ENCODE measurements around the gene LPAR6. TPM values are rescaled to one million over a fixed set of nuclear protein-coding genes. Genes with fewer than 3 reads are reported as not detected.
A peak's percentile ranks its signal among the peaks of the same experiment; 100 is the strongest.

The LPAR6 gene
- total and polyA plus RNA-seq, 8 donors, result 1.9 to 16.0 (median 6.6) TPM

DNA sequence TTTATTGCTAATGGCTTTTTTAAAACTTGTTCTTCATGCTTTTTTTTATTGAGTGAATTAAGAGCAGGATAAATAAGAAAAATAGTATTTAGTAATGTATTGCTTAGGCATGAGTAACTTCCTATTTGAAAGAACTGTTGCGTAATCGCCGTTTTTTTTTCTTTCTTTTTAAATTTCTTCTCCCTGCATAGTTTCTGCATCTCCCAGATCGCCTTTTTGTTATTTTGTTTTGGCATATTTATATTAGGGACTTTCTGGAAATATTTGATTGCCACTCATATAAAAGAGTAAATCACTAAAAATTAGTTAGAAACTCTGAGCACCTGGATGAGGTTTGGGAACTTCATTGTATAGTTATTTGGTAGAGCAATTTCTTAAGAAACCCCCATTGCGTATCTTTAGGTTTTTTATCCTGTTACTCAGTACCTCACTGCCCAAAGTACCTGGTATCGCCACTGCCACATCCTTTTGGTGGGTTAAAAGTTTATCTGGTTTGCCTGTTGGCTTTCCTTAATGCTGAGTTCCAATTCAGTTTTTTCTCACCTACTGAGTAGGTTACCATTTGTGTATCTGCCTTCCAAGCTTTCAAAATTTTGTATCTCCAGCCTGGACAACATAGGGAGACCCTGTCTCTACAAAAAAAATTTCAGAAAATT lies 36.2 kb upstream of the LPAR6 start:
- ATAC-seq, result peak in 2 of 4 donors; percentile 35 to 54
- no peaks in the 10 kb centered on the region for H3K9me3 ChIP-seq
- no peaks in the 10 kb centered on the region for H3K4me1 ChIP-seq
- H3K27me3 ChIP-seq, result no peaks in the 10 kb centered on the region
- no peak overlapping the region for H3K4me3 ChIP-seq
- H3K27ac ChIP-seq, result no peak overlapping the region
- DNase-seq, result no peak
- TF ChIP-seq CTCF (IDR thresholded peaks at IDR 0.05), result no peak
- 57 to 65% methylated on average over 6 of the region's 6 CpGs for WGBS, 2 donors
- intact Hi-C loops (cut with DNase I), result no loop called here
- no peak for FAIRE-seq
- no peaks in the 10 kb centered on the region for H3K36me3 ChIP-seq

DNA sequence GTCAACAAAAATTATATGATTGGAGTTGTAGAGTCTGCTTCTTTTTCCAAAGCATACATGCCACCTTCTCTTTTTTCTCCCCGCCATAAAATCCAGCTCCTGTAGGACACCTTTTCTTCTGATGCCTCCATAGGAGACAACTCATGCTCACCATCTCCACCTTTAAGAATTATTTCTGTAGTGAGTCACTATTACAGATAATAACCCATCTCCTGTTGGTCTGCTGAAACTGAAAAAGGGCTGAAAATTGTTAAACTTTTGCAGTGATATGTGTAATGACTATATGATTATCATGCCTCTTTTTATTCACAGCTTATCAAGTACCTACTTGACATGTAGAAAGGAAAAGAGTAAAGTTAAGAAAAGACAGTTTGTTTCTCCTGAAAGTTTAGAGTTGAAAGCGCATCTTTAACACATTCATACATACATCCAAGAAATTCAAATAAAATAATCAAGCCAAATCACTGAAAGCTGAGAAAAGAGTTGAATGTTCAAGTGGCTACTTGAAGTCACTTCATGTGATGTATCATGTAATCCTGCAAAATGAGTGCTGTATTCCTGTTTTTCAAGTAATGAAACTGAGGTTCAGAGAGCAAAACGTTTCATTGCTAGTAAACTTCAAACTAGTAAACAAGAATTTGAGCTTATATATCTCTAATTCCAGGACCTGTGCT lies 35.5 kb upstream of the LPAR6 start:
- no peak for TF ChIP-seq CTCF (IDR thresholded peaks at IDR 0.05)
- no peak overlapping the region for H3K4me3 ChIP-seq
- FAIRE-seq (no peak), DNase-seq (no peak), ATAC-seq (peak in 1 of 4 donors; percentile 20)
- H3K36me3 ChIP-seq, result no peaks in the 10 kb centered on the region
- no peaks in the 10 kb centered on the region for H3K9me3 ChIP-seq
- intact Hi-C loops (cut with DNase I), result no loop called here
- H3K4me1 ChIP-seq, result no peaks in the 10 kb centered on the region
- WGBS, 2 donors, result 73% methylated on average over 3 of the region's 3 CpGs
- H3K27ac ChIP-seq, result no peak overlapping the region
- H3K27me3 ChIP-seq, result no peaks in the 10 kb centered on the region

- WGBS, 2 donors, result 94 to 97% methylated on average over 1 of the region's 1 CpG
- ATAC-seq (peak in 2 of 4 donors; percentile 32 to 56), DNase-seq (no peak), FAIRE-seq (no peak)
- TF ChIP-seq CTCF (IDR thresholded peaks at IDR 0.05), result no peak
- H3K27ac ChIP-seq, result no peak overlapping the region
- intact Hi-C loops (cut with DNase I), result no loop called here
- H3K4me1 ChIP-seq, result no peaks in the 10 kb centered on the region
- no peaks in the 10 kb centered on the region for H3K36me3 ChIP-seq
- no peak overlapping the region for H3K4me3 ChIP-seq
- no peaks in the 10 kb centered on the region for H3K9me3 ChIP-seq
- no peaks in the 10 kb centered on the region for H3K27me3 ChIP-seq
Measured at GRCh38 chr13:48446464-48446863, 33.6 kb upstream of the LPAR6 start.

DNA sequence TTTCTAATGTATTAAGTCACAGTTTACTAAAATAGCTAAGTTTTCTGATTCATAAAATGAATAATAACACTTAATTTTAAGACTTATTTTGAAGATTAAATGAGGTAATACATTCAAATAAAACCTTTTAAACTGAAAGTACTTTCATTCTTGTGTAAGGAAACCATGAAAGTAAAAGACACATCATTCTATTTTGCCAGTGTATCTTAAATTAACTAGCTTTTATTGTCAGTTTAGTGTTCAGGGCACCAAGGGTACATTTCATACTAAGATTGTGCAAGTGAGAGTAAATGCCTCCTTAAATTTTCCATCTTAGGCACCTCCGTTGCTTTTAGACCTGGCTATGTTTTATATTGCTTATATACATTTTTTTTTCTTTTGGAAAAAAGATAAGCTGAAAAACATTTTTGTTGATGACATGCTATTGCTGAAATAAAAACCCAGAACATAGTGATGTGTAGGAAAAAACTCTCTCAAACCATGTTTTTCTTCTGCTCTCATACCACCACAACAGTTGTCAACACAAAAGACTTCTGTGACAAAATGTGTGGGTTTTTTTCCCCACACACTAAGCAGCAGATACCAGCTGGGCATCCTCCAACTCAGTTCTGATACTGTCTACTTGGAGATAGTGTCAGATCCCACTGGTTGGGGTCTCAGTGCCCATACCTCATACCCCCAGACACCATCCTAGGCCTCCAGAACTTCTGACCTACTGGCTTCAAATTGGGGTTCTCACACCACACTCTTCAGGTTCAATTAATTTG lies 30.7 kb upstream of the LPAR6 start:
- Histone ChIP-seq H3K9me3 (no peaks in the 10 kb centered on the region), H3K4me1 (no peaks in the 10 kb centered on the region), H3K27ac (no peak overlapping the region), H3K36me3 (no peaks in the 10 kb centered on the region), H3K27me3 (no peaks in the 10 kb centered on the region), H3K4me3 (no peak overlapping the region)
- DNase-seq, result no peak
- intact Hi-C loops (cut with DNase I), result no loop called here
- no peak for ATAC-seq
- 84 to 87% methylated on average over 1 of the region's 1 CpG for WGBS, 2 donors
- no peak for TF ChIP-seq CTCF (IDR thresholded peaks at IDR 0.05)
- FAIRE-seq, result peak; percentile 98
